HepG2 (cell line): ENCODE measurements around the gene ZNF507. TPM values are rescaled to one million over a fixed set of nuclear protein-coding genes. Genes with fewer than 3 reads are reported as not detected.
A peak's percentile ranks its signal among the peaks of the same experiment; 100 is the strongest.

Source experiments
- FLYWCH1 ChIP-seq: sonication (generic); formaldehyde crosslinking; IDR thresholded peaks from 2 replicates; pipeline ENCODE4 v1.8.1; 2023; ENCODE audit warnings: mild to moderate bottlenecking, missing genetic modification reagents
- HES4 ChIP-seq: sonication (generic); formaldehyde crosslinking; IDR thresholded peaks from 2 replicates; pipeline ENCODE4 v1.9.0; 2021; ENCODE audit warnings: mild to moderate bottlenecking, missing genetic modification reagents, borderline replicate concordance
- KLF13 ChIP-seq: sonication (generic); formaldehyde crosslinking; IDR thresholded peaks from 2 replicates; pipeline ENCODE4 v1.4.0; 2020; ENCODE audit warnings: mild to moderate bottlenecking, missing genetic modification reagents
- KLF9 ChIP-seq: IDR thresholded peaks from 2 replicates; pipeline ENCODE4 v1.6.1; 2016; ENCODE audit warnings: low read depth
- MED13 ChIP-seq: sonication (generic); formaldehyde crosslinking; IDR thresholded peaks from 2 replicates; pipeline ENCODE4 v1.5.0; 2020; ENCODE audit warnings: missing genetic modification reagents
- NCOA5 ChIP-seq: sonication (generic); formaldehyde crosslinking; IDR thresholded peaks from 2 replicates; pipeline ENCODE4 v1.4.0; 2020; ENCODE audit warnings: missing genetic modification reagents
- NPAS2 ChIP-seq: sonication (generic); formaldehyde crosslinking; IDR thresholded peaks from 2 replicates; pipeline ENCODE4 v1.8.0; 2022; ENCODE audit warnings: mild to moderate bottlenecking, missing genetic modification reagents, borderline replicate concordance
- NR2F1 ChIP-seq, 2 experiments: fragments of 450-650 bp in 1 of 2; formaldehyde crosslinking in 1 of 2; IDR thresholded peaks; 2 replicates each; pipeline versions ENCODE4 v1.5.0 to v1.6.1; 2016 to 2020; ENCODE audit warnings: mild to moderate bottlenecking in 1 of 2, missing compliant biosample characterization in 1 of 2, missing genetic modification reagents in 1 of 2, moderate library complexity in 1 of 2
- ONECUT2 ChIP-seq: sonication (generic); formaldehyde crosslinking; IDR thresholded peaks from 2 replicates; pipeline ENCODE4 v1.4.0; 2020; ENCODE audit warnings: missing genetic modification reagents
- RFXANK ChIP-seq: IDR thresholded peaks from 2 replicates; pipeline ENCODE4 v1.6.1; 2016
- SIN3A ChIP-seq: IDR thresholded peaks from 2 replicates; pipeline ENCODE4 v1.6.1; 2011; ENCODE audit warnings: low read depth, mild to moderate bottlenecking, control low read depth, low read length, borderline replicate concordance
- ZNF235 ChIP-seq: sonication (generic); formaldehyde crosslinking; IDR thresholded peaks from 2 replicates; pipeline ENCODE4 v1.8.1; 2023; ENCODE audit warnings: mild to moderate bottlenecking, missing genetic modification reagents, borderline replicate concordance
- ZNF253 ChIP-seq: sonication (generic); formaldehyde crosslinking; IDR thresholded peaks from 2 replicates; pipeline ENCODE4 v1.8.0; 2022; ENCODE audit warnings: mild to moderate bottlenecking, missing genetic modification reagents, borderline replicate concordance
- ZNF30 ChIP-seq: sonication (generic); formaldehyde crosslinking; IDR thresholded peaks from 2 replicates; pipeline ENCODE4 v1.5.0; 2020; ENCODE audit warnings: mild to moderate bottlenecking, missing genetic modification reagents
- ZNF747 ChIP-seq: sonication (generic); formaldehyde crosslinking; IDR thresholded peaks from 2 replicates; pipeline ENCODE4 v1.8.1; 2023; ENCODE audit warnings: missing genetic modification reagents, mild to moderate bottlenecking, borderline replicate concordance
- polyA plus RNA-seq, 8 experiments: library from polyadenylated mRNA; depleted of rRNA in 3 of 8; stranded (reverse) in 7 of 8; unstranded in 1 of 8; fragments of >200 nt; fragmentation: Illumina TruSeq in 4 of 8; extraction: Trizol in 4 of 8; gene quantifications; 2 replicates each; pipeline versions ENCODE4 v1.2.1 to v1.2.3, GENCODE V29; 2011 to 2016; ENCODE audit warnings: low read depth in 4 of 8, missing spikeins in 1 of 8, mixed read lengths in 1 of 8; ENCODE audit not compliant: insufficient read depth in 1 of 8
- total RNA-seq, 5 experiments: library from RNA; depleted of rRNA; stranded (reverse); fragments of >200 nt; fragmentation: Illumina TruSeq; extraction: Trizol; gene quantifications; 2 replicates each; pipeline ENCODE4 v1.2.3, GENCODE V29; 2016; ENCODE audit warnings: low read depth in 1 of 5
- TF ChIP-seq, protein P1 (sequence below): sonication (generic); formaldehyde crosslinking; IDR thresholded peaks from 2 replicates; pipeline ENCODE4 v1.5.1; 2020; ENCODE audit warnings: missing genetic modification reagents, mild to moderate bottlenecking, borderline replicate concordance
- TF ChIP-seq, protein P2 (sequence below): sonication (generic); formaldehyde crosslinking; conservative IDR thresholded peaks from 2 replicates; pipeline ENCODE4 v1.4.0; 2020; ENCODE audit warnings: missing genetic modification reagents
- TF ChIP-seq, protein P3 (sequence below): sonication (generic); formaldehyde crosslinking; IDR thresholded peaks from 2 replicates; pipeline ENCODE4 v1.9.0; 2022; ENCODE audit warnings: low read depth, missing genetic modification reagents
- TF ChIP-seq, protein P4 (sequence below): IDR thresholded peaks from 2 replicates; pipeline ENCODE4 v1.6.1; 2016; ENCODE audit warnings: low read depth, borderline replicate concordance
- TF ChIP-seq, protein P5 (sequence below): sonication (generic); formaldehyde crosslinking; conservative IDR thresholded peaks from 2 replicates; pipeline ENCODE4 v1.4.0; 2020; ENCODE audit warnings: missing genetic modification reagents
- TF ChIP-seq, protein P6 (sequence below): sonication (generic); formaldehyde crosslinking; IDR thresholded peaks from 2 replicates; pipeline ENCODE4 v1.5.0; 2020; ENCODE audit warnings: missing genetic modification reagents

ZNF507 gene
- total and polyA plus RNA-seq, 2 of the 13 experiments (the other 11 are each of a cell fraction or from before 2014, with no cell fraction given): 7.3 to 10.9 TPM

DNA sequence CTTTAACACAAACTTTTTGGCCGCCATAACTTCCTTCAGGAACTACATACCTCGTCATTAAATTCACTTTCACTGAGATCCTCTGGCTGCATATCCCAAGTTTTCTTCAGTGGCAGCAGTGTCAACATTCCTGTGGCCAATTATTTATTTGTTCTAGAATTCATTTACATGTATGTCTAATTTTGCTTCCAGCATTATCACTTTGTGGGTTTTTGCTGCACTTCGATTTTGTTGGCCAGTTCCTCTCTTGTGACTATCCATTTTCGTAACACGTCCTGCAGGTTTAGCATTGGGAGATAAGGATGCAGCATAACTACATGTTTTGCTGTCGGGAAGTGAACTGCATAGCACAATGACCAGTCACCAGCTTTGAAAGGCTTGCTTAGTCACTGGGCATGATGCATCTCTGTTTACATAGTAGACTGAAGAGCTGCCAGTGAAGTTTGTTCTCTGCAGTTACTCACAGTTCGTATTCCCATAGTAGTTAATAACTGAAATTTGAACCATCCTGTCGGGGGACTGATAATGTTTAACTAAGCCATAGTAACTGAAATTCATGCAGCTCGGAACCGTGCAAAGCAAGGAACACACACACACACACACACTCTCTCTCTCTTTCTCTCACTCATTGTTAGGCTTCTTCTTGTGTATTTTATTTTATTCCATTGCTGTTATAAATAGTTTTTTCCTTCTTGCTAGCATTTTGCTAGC, 28.3 kb downstream of the ZNF507 start (continued):
- no peak for TF ChIP-seq MED13 (CRISPR knock-in tag)
- no peak for TF ChIP-seq ZNF747
- no peak for TF ChIP-seq NCOA5 (CRISPR knock-in tag)
- no peak for TF ChIP-seq HES4 (CRISPR knock-in tag)
- no peak for TF ChIP-seq ONECUT2 (CRISPR knock-in tag)
- TF ChIP-seq, protein P1, sequence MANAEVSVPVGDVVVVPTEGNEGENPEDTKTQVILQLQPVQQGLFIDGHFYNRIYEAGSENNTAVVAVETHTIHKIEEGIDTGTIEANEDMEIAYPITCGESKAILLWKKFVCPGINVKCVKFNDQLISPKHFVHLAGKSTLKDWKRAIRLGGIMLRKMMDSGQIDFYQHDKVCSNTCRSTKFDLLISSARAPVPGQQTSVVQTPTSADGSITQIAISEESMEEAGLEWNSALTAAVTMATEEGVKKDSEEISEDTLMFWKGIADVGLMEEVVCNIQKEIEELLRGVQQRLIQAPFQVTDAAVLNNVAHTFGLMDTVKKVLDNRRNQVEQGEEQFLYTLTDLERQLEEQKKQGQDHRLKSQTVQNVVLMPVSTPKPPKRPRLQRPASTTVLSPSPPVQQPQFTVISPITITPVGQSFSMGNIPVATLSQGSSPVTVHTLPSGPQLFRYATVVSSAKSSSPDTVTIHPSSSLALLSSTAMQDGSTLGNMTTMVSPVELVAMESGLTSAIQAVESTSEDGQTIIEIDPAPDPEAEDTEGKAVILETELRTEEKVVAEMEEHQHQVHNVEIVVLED (CRISPR knock-in tag): peak; percentile 33; the same call in 1 of the 2 replicates
- TF ChIP-seq NR2F1 (CRISPR knock-in tag; IDR thresholded peaks at IDR 0.05): 0 out of 4 replicates have a peak, but pooled peaks of 1 of the 2 experiments have one; percentile 46
- no peak for TF ChIP-seq ZNF253 (CRISPR knock-in tag)
- TF ChIP-seq RFXANK: peak; percentile 39; the same call in 1 of the 2 replicates
- no peak for TF ChIP-seq ZNF30 (CRISPR knock-in tag)
- TF ChIP-seq, protein P2, sequence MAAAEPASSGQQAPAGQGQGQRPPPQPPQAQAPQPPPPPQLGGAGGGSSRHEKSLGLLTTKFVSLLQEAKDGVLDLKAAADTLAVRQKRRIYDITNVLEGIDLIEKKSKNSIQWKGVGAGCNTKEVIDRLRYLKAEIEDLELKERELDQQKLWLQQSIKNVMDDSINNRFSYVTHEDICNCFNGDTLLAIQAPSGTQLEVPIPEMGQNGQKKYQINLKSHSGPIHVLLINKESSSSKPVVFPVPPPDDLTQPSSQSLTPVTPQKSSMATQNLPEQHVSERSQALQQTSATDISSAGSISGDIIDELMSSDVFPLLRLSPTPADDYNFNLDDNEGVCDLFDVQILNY: no peak
- no peak for TF ChIP-seq NPAS2 (CRISPR knock-in tag)
- TF ChIP-seq KLF13 (CRISPR knock-in tag): no peak
- TF ChIP-seq, protein P3, sequence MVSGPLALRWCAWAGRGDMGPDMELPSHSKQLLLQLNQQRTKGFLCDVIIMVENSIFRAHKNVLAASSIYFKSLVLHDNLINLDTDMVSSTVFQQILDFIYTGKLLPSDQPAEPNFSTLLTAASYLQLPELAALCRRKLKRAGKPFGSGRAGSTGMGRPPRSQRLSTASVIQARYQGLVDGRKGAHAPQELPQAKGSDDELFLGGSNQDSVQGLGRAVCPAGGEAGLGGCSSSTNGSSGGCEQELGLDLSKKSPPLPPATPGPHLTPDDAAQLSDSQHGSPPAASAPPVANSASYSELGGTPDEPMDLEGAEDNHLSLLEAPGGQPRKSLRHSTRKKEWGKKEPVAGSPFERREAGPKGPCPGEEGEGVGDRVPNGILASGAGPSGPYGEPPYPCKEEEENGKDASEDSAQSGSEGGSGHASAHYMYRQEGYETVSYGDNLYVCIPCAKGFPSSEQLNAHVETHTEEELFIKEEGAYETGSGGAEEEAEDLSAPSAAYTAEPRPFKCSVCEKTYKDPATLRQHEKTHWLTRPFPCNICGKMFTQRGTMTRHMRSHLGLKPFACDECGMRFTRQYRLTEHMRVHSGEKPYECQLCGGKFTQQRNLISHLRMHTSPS: peak; percentile 60; the same call in 1 of the 2 replicates
- TF ChIP-seq, protein P4, sequence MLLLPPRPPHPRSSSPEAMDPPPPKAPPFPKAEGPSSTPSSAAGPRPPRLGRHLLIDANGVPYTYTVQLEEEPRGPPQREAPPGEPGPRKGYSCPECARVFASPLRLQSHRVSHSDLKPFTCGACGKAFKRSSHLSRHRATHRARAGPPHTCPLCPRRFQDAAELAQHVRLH (CRISPR knock-in tag): no peak
- TF ChIP-seq KLF9 (CRISPR knock-in tag): no peak
- no peak for TF ChIP-seq ZNF235 (CRISPR knock-in tag)
- TF ChIP-seq, protein P5, sequence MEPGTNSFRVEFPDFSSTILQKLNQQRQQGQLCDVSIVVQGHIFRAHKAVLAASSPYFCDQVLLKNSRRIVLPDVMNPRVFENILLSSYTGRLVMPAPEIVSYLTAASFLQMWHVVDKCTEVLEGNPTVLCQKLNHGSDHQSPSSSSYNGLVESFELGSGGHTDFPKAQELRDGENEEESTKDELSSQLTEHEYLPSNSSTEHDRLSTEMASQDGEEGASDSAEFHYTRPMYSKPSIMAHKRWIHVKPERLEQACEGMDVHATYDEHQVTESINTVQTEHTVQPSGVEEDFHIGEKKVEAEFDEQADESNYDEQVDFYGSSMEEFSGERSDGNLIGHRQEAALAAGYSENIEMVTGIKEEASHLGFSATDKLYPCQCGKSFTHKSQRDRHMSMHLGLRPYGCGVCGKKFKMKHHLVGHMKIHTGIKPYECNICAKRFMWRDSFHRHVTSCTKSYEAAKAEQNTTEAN (CRISPR knock-in tag): peak; percentile 98
- TF ChIP-seq, protein P6, sequence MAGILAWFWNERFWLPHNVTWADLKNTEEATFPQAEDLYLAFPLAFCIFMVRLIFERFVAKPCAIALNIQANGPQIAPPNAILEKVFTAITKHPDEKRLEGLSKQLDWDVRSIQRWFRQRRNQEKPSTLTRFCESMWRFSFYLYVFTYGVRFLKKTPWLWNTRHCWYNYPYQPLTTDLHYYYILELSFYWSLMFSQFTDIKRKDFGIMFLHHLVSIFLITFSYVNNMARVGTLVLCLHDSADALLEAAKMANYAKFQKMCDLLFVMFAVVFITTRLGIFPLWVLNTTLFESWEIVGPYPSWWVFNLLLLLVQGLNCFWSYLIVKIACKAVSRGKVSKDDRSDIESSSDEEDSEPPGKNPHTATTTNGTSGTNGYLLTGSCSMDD (CRISPR knock-in tag): no peak
- no peak for TF ChIP-seq FLYWCH1 (CRISPR knock-in tag)
- TF ChIP-seq SIN3A: 0 out of 2 replicates have a peak, but pooled peaks have one; percentile 64
